ENCODE results near the gene SP140. TPM values are rescaled to one million over a fixed set of nuclear protein-coding genes. Genes with fewer than 3 reads are reported as not detected.

The SP140 gene
- total and polyA plus RNA-seq, 2 of the 8 experiments (the other 6 are each of a cell fraction or from before 2014, with no cell fraction given): 0.23 to 1.3 TPM

GRCh38 chr2:230244211-230244610 is 18.7 kb downstream of the SP140 start:
- Histone ChIP-seq H4K8ac (ENCODE audit: extremely low read depth, insufficient read depth, low read length) (no peak overlapping the region), H4K5ac (ENCODE audit: insufficient read length, low read depth, low read length) (no peak overlapping the region), H3K4me1 (replicated peaks in 1 of 4; ENCODE audit: control insufficient read depth in 3 of 4, insufficient read depth in 4 of 4, low read length in 3 of 4) (no peaks in the 10 kb centered on the region), H4K20me1 (replicated peaks in 1 of 2; ENCODE audit: control insufficient read depth in 1 of 2, insufficient read depth in 2 of 2, low read length in 2 of 2) (no peaks in the 10 kb centered on the region), H3K27ac (ENCODE audit: low read depth, low read length) (no peak overlapping the region), H2BK15ac (ENCODE audit: low read length) (no peak overlapping the region), H3K79me1 (ENCODE audit: low read depth, low read length) (no peaks in the 10 kb centered on the region), H2AFZ (ENCODE audit: low read length) (no peak overlapping the region; the same call in 1 of the 2 replicates), H3K36me3 (ENCODE audit: control insufficient read depth in 2 of 4, insufficient read depth in 4 of 4, low read length in 3 of 4) (no peaks in the 10 kb centered on the region), H3K4ac (replicated peaks; ENCODE audit: insufficient read length, low read depth, low read length) (no peak overlapping the region), H3K9me3 (ENCODE audit: insufficient read depth in 2 of 2, low read depth in 1 of 2, low read length in 1 of 2) (no peaks in the 10 kb centered on the region), H3K56ac (replicated peaks; ENCODE audit: insufficient read length, low read depth, low read length) (no peak overlapping the region), H4K91ac (replicated peaks; ENCODE audit: insufficient read length, low read length) (no peak overlapping the region), H3K23me2 (ENCODE audit: low read depth, low read length) (peaks cover 1% of the 10 kb centered on the region; the same call in 1 of the 2 replicates), H3K23ac (ENCODE audit: insufficient read length) (no peak overlapping the region), H3K4me3 (ENCODE audit: extremely low read depth in 1 of 4, insufficient read depth in 2 of 4, low read depth in 3 of 4, low read length in 4 of 4) (no peak overlapping the region), H2BK120ac (replicated peaks; ENCODE audit: low read depth, low read length) (no peak overlapping the region), H3K9ac (replicated peaks in 1 of 4; ENCODE audit: extremely low read depth in 1 of 4, low read depth in 3 of 4, low read length in 3 of 4) (no peak overlapping the region), H3K14ac (ENCODE audit: insufficient read length) (no peak overlapping the region), H3K18ac (ENCODE audit: extremely low read depth, low read length) (no peak overlapping the region), H3K79me2 (ENCODE audit: control insufficient read depth in 1 of 2, insufficient read depth in 2 of 2, low read length in 2 of 2) (no peaks in the 10 kb centered on the region), H2BK5ac (ENCODE audit: low read depth, low read length) (no peak overlapping the region), H3K4me2 (ENCODE audit: insufficient read depth in 1 of 2, low read depth in 2 of 2, low read length in 2 of 2) (no peak overlapping the region), H3K27me3 (replicated peaks in 1 of 4; ENCODE audit: control insufficient read depth in 3 of 4, extremely low read depth in 1 of 4, insufficient read depth in 3 of 4, low read length in 3 of 4) (no peaks in the 10 kb centered on the region), H2BK12ac (ENCODE audit: low read depth, low read length) (no peak overlapping the region), H2BK20ac (ENCODE audit: low read length) (no peak overlapping the region), H2AK5ac (ENCODE audit: low read depth, low read length) (no peak overlapping the region)
- CTCF ChIA-PET (ENCODE audit: partially characterized antibody): no interaction called here
- no peak for FAIRE-seq
- 97% methylated on average over 2 of the region's 2 CpGs; no CpG with 5 or more reads in 1 of the 2 experiments for WGBS, 2 experiments (ENCODE audit: extremely low coverage in 1 of 2, insufficient coverage in 1 of 2, insufficient read length in 1 of 2, insufficient replicate concordance in 2 of 2, low coverage in 1 of 2, low lambda C conversion rate in 2 of 2, missing lambda C conversion rate in 1 of 2)
- no peak for DNase-seq (ENCODE audit: low read depth in 1 of 2, low spot score in 2 of 2)
- POLR2A ChIA-PET (ENCODE audit: partially characterized antibody): no interaction called here
- no peak for TF ChIP-seq SRF (IDR thresholded peaks at IDR 0.05; ENCODE audit: low read depth, low read length)
- TF ChIP-seq RXRA (IDR thresholded peaks at IDR 0.05; ENCODE audit: insufficient read depth, low read depth, low read length): no peak
- no peak for TF ChIP-seq BRCA1 (IDR thresholded peaks at IDR 0.05; ENCODE audit: low read depth, low read length)
- TF ChIP-seq RAD21 (IDR thresholded peaks at IDR 0.05 in 1 of 2, conservative IDR thresholded peaks at IDR 0.05 in 1 of 2; ENCODE audit: low read depth in 2 of 2, low read length in 2 of 2): no peak
- no peak for TF ChIP-seq SUZ12 (IDR thresholded peaks at IDR 0.05; ENCODE audit: low read length)
- TF ChIP-seq ASH2L (IDR thresholded peaks at IDR 0.05; ENCODE audit: low read length): no peak
- TF ChIP-seq RNF2 (IDR thresholded peaks at IDR 0.05; ENCODE audit: borderline replicate concordance, low read depth, low read length, missing control alignments, poor library complexity, severe bottlenecking): no peak
- no peak for TF ChIP-seq JUN (IDR thresholded peaks at IDR 0.05; ENCODE audit: low read depth, low read length)
- no peak for TF ChIP-seq NRF1 (IDR thresholded peaks at IDR 0.05; ENCODE audit: low read depth, low read length)
- no peak for TF ChIP-seq CEBPB (IDR thresholded peaks at IDR 0.05; ENCODE audit: low read depth, low read length)
- no peak for TF ChIP-seq SAP30 (IDR thresholded peaks at IDR 0.05; ENCODE audit: insufficient read depth, insufficient replicate concordance, low read length)
- TF ChIP-seq TAF1 (IDR thresholded peaks at IDR 0.05; ENCODE audit: low read depth, low read length): no peak
- no peak for TF ChIP-seq HDAC2 (IDR thresholded peaks at IDR 0.05; ENCODE audit: borderline replicate concordance in 1 of 2, low read depth in 2 of 2, low read length in 2 of 2)
- TF ChIP-seq SP1 (IDR thresholded peaks at IDR 0.05; ENCODE audit: low read depth, low read length): no peak
- no peak for TF ChIP-seq SP2 (IDR thresholded peaks at IDR 0.05; ENCODE audit: low read length)
